Calu3 (cell line): ENCODE data around the gene DYNC2H1. TPM values are rescaled to one million over a fixed set of nuclear protein-coding genes. Genes with fewer than 3 reads are reported as not detected.

Source experiments
- BruUV-seq: library from RNA; stranded (reverse); fragments of 400-500 nt; replicated peaks from 2 replicates; lab custom pipeline; 2021; lab: Mats Ljungman, UMichigan
- CTCF ChIA-PET: fragments of 300-600 bp; sonication (Branson Sonifier 250); formaldehyde crosslinking; loops from one replicate; lab custom pipeline; 2022; ENCODE audit warnings: antibody characterized with exemption; lab: Charles Lee
- DNase-seq: peaks from one replicate; pipeline ENCODE4 v3.0.0; 2022
- H3K27ac Mint-ChIP-seq: one replicate; pipeline ENCODE4 v1.8.0; 2022; ENCODE audit warnings: mixed read lengths; ENCODE audit not compliant: unreplicated experiment
- H3K27me3 Mint-ChIP-seq: one replicate; pipeline ENCODE4 v1.8.0; 2022; ENCODE audit warnings: mixed read lengths; ENCODE audit not compliant: unreplicated experiment
- H3K36me3 Mint-ChIP-seq: one replicate; pipeline ENCODE4 v1.8.0; 2022; ENCODE audit warnings: mild to moderate bottlenecking, moderate library complexity, mixed read lengths; ENCODE audit not compliant: insufficient read depth, unreplicated experiment
- H3K4me1 Mint-ChIP-seq: one replicate; pipeline ENCODE4 v1.8.0; 2022; ENCODE audit warnings: mild to moderate bottlenecking, low read depth, mixed read lengths; ENCODE audit not compliant: unreplicated experiment
- H3K4me3 Mint-ChIP-seq: one replicate; pipeline ENCODE4 v1.8.0; 2022; ENCODE audit warnings: mild to moderate bottlenecking, low read depth, moderate library complexity, mixed read lengths; ENCODE audit not compliant: unreplicated experiment
- H3K9me3 Mint-ChIP-seq: one replicate; pipeline ENCODE4 v1.8.0; 2022; ENCODE audit warnings: low read depth, mixed read lengths; ENCODE audit not compliant: unreplicated experiment
- CTCF ChIP-seq: fragments of 200-600 bp; IDR thresholded peaks from one replicate; pipeline ENCODE4 v1.8.0; 2022; ENCODE audit warnings: antibody characterized with exemption; ENCODE audit not compliant: unreplicated experiment
- intact Hi-C: fragments of 100-400 bp; cut with micrococcal nuclease; formaldehyde crosslinking; loops from one replicate; pipeline ENCODE4 v1.10.0; 2022; ENCODE audit not compliant: unreplicated experiment
- total RNA-seq: library from RNA; stranded (reverse); gene quantifications from 2 replicates; pipeline ENCODE4 v1.2.3, GENCODE V29; 2022

Gene DYNC2H1
- total RNA-seq, 1 experiment from 2014 or later: 3.4 TPM

GRCh38 chr11:103471546-103471945, 362.3 kb downstream of the DYNC2H1 start:
- Mint-ChIP-seq H3K9me3 (no peaks in the 10 kb centered on the region), H3K4me1 (no peaks in the 10 kb centered on the region), H3K36me3 (no peaks in the 10 kb centered on the region), H3K4me3 (no peak overlapping the region), H3K27ac (no peak overlapping the region), H3K27me3 (no peaks in the 10 kb centered on the region)
- no TSS peak for BruUV-seq
- TF ChIP-seq CTCF: no peak
- CTCF ChIA-PET: no interaction called here
- no peak for DNase-seq
- intact Hi-C loops: no loop called here

- intact Hi-C loops: no loop called here
- Mint-ChIP-seq H3K27me3 (no peaks in the 10 kb centered on the region), H3K9me3 (no peaks in the 10 kb centered on the region), H3K27ac (no peak overlapping the region), H3K4me3 (no peak overlapping the region), H3K36me3 (no peaks in the 10 kb centered on the region), H3K4me1 (no peaks in the 10 kb centered on the region)
- no TSS peak for BruUV-seq
- TF ChIP-seq CTCF: no peak
- no peak for DNase-seq
- CTCF ChIA-PET: no interaction called here
Measured at GRCh38 chr11:103476874-103477273, 367.6 kb downstream of the DYNC2H1 start.

- no TSS peak for BruUV-seq
- Mint-ChIP-seq H3K4me1 (no peaks in the 10 kb centered on the region), H3K36me3 (no peaks in the 10 kb centered on the region), H3K4me3 (no peak overlapping the region), H3K27me3 (no peaks in the 10 kb centered on the region), H3K9me3 (no peaks in the 10 kb centered on the region), H3K27ac (no peak overlapping the region)
- CTCF ChIA-PET: no interaction called here
- intact Hi-C loops: no loop called here
- no peak for DNase-seq
- TF ChIP-seq CTCF: no peak
Measured at GRCh38 chr11:103480421-103480820, 371.2 kb downstream of the DYNC2H1 start.

- intact Hi-C loops: no loop called here
- no peaks in the 10 kb centered on the region for H3K27me3 Mint-ChIP-seq
- CTCF ChIA-PET: no interaction called here
- no peaks in the 10 kb centered on the region for H3K9me3 Mint-ChIP-seq
- no peaks in the 10 kb centered on the region for H3K4me1 Mint-ChIP-seq
- no peak for DNase-seq
- no peak overlapping the region for H3K4me3 Mint-ChIP-seq
- no TSS peak for BruUV-seq
- no peak overlapping the region for H3K27ac Mint-ChIP-seq
- TF ChIP-seq CTCF: no peak
- no peaks in the 10 kb centered on the region for H3K36me3 Mint-ChIP-seq
Measured at GRCh38 chr11:103483996-103484395, 374.8 kb downstream of the DYNC2H1 start.
